BLaER1 treated with 17β-estradiol and CSF1 and Interleukin-3, amounts not matched to agents 10 nM and 100 nM (cell line): Measurements from ENCODE around the gene SRSF8.

Experiments
- H3K27ac ChIP-seq, 11 experiments: shearing (Covaris generic); formaldehyde crosslinking; 2 replicates each; pipeline ENCODE4 v1.8.1; 2022
- H3K27me3 ChIP-seq, 11 experiments: shearing (Covaris generic); formaldehyde crosslinking; 2 replicates each; pipeline ENCODE4 v1.8.1; 2022
- H3K36me3 ChIP-seq, 11 experiments: shearing (Covaris generic); formaldehyde crosslinking; 2 replicates each; pipeline ENCODE4 v1.8.1; 2022
- H3K4me1 ChIP-seq, 10 experiments: shearing (Covaris generic); formaldehyde crosslinking; 2 replicates each; pipeline ENCODE4 v1.8.1; 2022
- H3K4me2 ChIP-seq, 11 experiments: shearing (Covaris generic); formaldehyde crosslinking; 2 replicates each; pipeline ENCODE4 v1.8.1; 2022
- H3K4me3 ChIP-seq, 10 experiments: shearing (Covaris generic); formaldehyde crosslinking; 2 replicates each; pipeline ENCODE4 v1.8.1; 2022
- H3K9ac ChIP-seq, 11 experiments: shearing (Covaris generic); formaldehyde crosslinking; 2 replicates each; pipeline ENCODE4 v1.8.1; 2022
- H3K9me3 ChIP-seq, 11 experiments: shearing (Covaris generic); formaldehyde crosslinking; replicated peaks in 1 of 11; 2 replicates each; pipeline ENCODE4 v1.8.1; 2022
- H4K20me1 ChIP-seq, 11 experiments: shearing (Covaris generic); formaldehyde crosslinking; 2 replicates each; pipeline ENCODE4 v1.8.1; 2022
- Cebpa-rat ChIP-seq, 11 experiments: shearing (Covaris generic); IDR thresholded peaks; 2 replicates each; pipeline ENCODE4 v1.8.1; 2022

SRSF8 gene

DNA sequence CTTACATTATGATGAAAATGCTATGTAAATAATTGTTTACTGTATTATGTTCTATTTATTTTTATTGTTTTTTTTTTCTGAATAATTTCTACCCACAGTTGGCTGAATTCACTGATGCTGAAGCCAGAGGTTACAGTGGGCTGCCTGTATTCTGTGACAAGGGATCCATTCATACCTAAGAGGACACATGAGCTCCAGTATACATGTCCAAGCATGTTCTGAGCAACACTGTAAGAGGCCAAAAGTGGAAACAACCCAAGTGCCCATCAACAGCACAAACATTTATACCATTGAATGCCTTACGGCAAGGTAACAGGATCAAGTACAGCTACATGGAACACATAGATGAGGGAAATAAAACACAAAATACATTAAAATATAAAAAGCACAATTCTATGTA is 1.4 kb upstream of the SRSF8 start:
- Histone ChIP-seq H3K27me3 (no peaks in the 10 kb centered on the region), H3K4me2 (no peak overlapping the region), H3K27ac (no peak overlapping the region), H4K20me1 (peaks cover 0 to 8% (median 5%) of the 10 kb centered on the region in 11 experiments; a peak in 9 of 22 replicates), H3K4me1 (peaks cover 12 to 21% (median 16%) of the 10 kb centered on the region in 10 experiments), H3K9me3 (no peaks in the 10 kb centered on the region), H3K9ac (no peak overlapping the region), H3K4me3 (no peak overlapping the region), H3K36me3 (0 out of 22 replicates have a peak, but pooled peaks cover 0 to under 1% (median 0%) of the 10 kb centered on the region in 11 experiments)
- TF ChIP-seq Cebpa-rat (IDR thresholded peaks at IDR 0.05), result no peak

DNA sequence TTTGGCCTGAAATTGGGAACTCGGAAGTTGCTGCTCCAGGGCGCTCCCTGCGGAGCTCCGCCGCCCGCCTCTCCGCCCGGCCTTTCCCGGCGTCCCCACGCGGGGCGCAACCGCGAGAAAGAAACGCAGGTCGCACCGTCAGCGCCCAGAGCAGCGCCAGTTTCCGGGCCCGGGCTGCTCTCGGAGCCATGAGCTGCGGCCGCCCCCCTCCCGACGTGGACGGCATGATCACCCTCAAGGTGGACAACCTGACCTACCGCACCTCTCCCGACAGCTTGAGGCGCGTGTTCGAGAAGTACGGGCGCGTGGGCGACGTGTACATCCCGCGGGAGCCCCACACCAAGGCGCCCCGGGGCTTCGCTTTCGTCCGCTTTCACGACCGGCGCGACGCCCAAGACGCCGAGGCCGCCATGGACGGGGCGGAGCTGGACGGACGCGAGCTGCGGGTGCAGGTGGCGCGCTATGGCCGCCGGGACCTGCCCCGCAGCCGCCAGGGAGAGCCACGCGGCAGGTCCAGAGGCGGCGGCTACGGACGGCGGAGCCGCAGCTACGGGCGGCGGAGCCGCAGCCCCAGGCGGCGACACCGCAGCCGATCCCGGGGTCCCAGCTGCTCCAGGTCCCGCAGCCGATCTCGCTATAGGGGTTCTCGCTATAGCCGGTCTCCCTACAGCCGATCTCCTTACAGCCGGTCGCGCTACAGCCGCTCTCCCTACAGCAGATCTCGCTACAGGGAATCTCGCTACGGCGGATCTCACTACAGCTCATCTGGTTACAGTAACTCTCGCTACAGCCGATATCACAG is 521 bp downstream of the SRSF8 start:
- H3K9ac ChIP-seq, result peak overlapping the region; percentile 90 to 96 (median 93)
- peak overlapping the region; percentile 80 to 97 (median 91) for H3K4me3 ChIP-seq
- H3K9me3 ChIP-seq, result no peaks in the 10 kb centered on the region
- H3K4me2 ChIP-seq, result peak overlapping the region; percentile 69 to 92 (median 81)
- peaks cover 12 to 36% (median 21%) of the 10 kb centered on the region in 10 experiments for H3K4me1 ChIP-seq
- no peaks in the 10 kb centered on the region for H3K27me3 ChIP-seq
- H4K20me1 ChIP-seq, result peaks cover 0 to 8% (median 5%) of the 10 kb centered on the region in 11 experiments; a peak in 9 of 22 replicates
- 0 out of 22 replicates have a peak, but pooled peaks cover 0 to 6% (median 0%) of the 10 kb centered on the region in 11 experiments for H3K36me3 ChIP-seq
- H3K27ac ChIP-seq, result peak overlapping the region; percentile 79 to 96 (median 91)
- TF ChIP-seq Cebpa-rat (IDR thresholded peaks at IDR 0.05), result no peak

DNA sequence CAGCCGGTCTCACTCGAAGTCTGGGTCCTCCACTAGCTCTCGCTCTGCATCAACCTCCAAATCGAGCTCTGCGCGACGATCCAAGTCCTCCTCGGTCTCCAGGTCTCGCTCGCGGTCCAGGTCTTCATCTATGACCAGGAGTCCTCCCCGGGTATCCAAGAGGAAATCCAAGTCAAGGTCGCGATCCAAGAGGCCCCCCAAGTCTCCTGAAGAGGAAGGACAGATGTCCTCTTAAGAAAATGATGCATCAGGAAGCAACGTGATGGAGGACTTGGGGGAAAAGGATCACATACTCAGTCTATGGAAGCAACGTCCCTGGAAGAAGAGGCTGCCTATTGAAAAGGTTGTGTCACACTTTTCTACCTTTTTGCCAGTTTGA is 1.1 kb downstream of the SRSF8 start:
- Histone ChIP-seq H3K36me3 (0 out of 22 replicates have a peak, but pooled peaks cover 0 to 6% (median 0%) of the 10 kb centered on the region in 11 experiments), H3K27me3 (no peaks in the 10 kb centered on the region), H3K4me1 (peaks cover 12 to 36% (median 21%) of the 10 kb centered on the region in 10 experiments), H3K4me3 (peak overlapping the region; percentile 80 to 97 (median 91)), H3K27ac (peak overlapping the region; percentile 79 to 96 (median 91)), H3K9me3 (no peaks in the 10 kb centered on the region), H3K4me2 (peak overlapping the region; percentile 69 to 92 (median 81)), H4K20me1 (peaks cover 0 to 8% (median 5%) of the 10 kb centered on the region in 11 experiments; a peak in 9 of 22 replicates), H3K9ac (peak overlapping the region; percentile 90 to 96 (median 93))
- no peak for TF ChIP-seq Cebpa-rat (IDR thresholded peaks at IDR 0.05)

DNA sequence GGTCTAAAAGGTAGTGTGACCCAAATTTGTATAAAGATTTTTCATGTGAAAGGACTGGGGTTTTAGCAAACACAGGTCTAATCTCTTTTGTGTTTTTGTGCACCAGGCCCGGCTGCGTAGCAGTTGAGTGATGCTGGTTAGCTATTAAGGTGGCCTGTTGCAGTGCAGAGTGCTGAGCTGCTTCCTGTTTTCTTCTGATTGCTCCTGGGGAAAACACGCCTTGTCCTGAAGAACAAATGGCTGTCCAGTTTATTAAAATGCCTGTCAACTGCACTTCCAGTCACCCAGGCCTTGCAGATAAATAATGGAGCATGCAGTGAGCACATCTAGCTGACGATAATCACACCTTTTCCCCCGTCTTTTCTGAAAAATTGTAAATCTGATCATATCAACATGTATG is 1.8 kb downstream of the SRSF8 start:
- Histone ChIP-seq H3K27me3 (no peaks in the 10 kb centered on the region), H4K20me1 (peaks cover 0 to 8% (median 5%) of the 10 kb centered on the region in 11 experiments; a peak in 9 of 22 replicates), H3K36me3 (0 out of 22 replicates have a peak, but pooled peaks cover 0 to 6% (median 0%) of the 10 kb centered on the region in 11 experiments), H3K9me3 (no peaks in the 10 kb centered on the region), H3K27ac (peak overlapping the region; percentile 79 to 96 (median 91); a peak in 21 of 22 replicates), H3K4me1 (peaks cover 12 to 38% (median 21%) of the 10 kb centered on the region in 10 experiments), H3K9ac (peak overlapping the region; percentile 90 to 96 (median 93); a peak in 21 of 22 replicates), H3K4me2 (peak overlapping the region; percentile 69 to 92 (median 81)), H3K4me3 (peak overlapping the region; percentile 80 to 97 (median 91))
- no peak for TF ChIP-seq Cebpa-rat (IDR thresholded peaks at IDR 0.05)

DNA sequence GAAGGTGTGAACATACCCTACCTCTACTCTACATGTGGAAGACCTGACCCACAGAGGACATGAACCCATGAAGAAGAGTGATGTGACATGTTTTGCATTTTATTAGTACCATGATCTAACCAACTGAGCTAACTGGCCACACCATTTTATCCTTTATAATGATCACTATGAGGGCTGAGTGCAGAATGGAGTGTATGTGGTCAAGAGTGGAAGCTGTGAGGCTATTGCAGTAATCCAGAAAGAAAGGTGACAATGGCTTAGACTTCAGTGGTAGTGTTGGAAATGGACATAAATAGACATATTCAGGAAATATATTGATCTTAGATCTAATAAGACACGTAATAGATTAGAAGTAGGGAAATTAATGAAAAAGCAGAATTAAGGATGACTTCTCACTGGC is 3.8 kb downstream of the SRSF8 start:
- Histone ChIP-seq H4K20me1 (peaks cover 0 to 8% (median 5%) of the 10 kb centered on the region in 11 experiments; a peak in 9 of 22 replicates), H3K27ac (no peak overlapping the region), H3K4me2 (peak overlapping the region in 8 of 11 experiments; percentile 2 to 85 (median 81); a peak in 11 of 22 replicates), H3K4me1 (peaks cover 12 to 57% (median 37%) of the 10 kb centered on the region in 10 experiments), H3K36me3 (0 out of 22 replicates have a peak, but pooled peaks cover 0 to 6% (median 0%) of the 10 kb centered on the region in 11 experiments), H3K9me3 (no peaks in the 10 kb centered on the region), H3K27me3 (no peaks in the 10 kb centered on the region), H3K9ac (no peak overlapping the region), H3K4me3 (0 out of 20 replicates have a peak overlapping the region, but pooled peaks of 1 of the 10 experiments have one; percentile 93)
- TF ChIP-seq Cebpa-rat (IDR thresholded peaks at IDR 0.05), result no peak

DNA sequence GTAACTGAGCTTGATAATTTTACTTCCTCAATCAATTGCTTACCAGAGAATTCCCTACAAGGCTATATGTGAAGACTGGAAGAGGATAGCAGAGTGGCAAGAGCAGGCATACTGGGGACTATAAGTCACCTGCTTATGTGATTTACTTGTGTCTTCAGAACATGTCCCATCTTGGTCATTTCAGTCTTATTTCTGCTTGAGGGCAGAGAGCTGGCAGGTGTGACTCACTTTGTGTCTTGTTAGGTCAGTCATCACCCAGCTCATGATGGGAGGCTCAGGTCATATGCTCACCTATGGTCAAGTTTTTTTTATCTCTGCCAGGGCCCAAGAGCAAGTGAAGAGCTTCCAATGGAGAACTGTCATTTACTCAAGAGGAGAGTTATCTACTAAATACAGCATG is 6.2 kb downstream of the SRSF8 start:
- H3K9ac ChIP-seq, result no peak overlapping the region
- no peak for TF ChIP-seq Cebpa-rat (IDR thresholded peaks at IDR 0.05)
- peaks cover 0 to 8% (median 5%) of the 10 kb centered on the region in 11 experiments; a peak in 9 of 22 replicates for H4K20me1 ChIP-seq
- no peaks in the 10 kb centered on the region for H3K27me3 ChIP-seq
- H3K27ac ChIP-seq, result no peak overlapping the region
- peaks cover 18 to 77% (median 57%) of the 10 kb centered on the region in 10 experiments for H3K4me1 ChIP-seq
- no peak overlapping the region for H3K4me3 ChIP-seq
- H3K36me3 ChIP-seq, result 0 out of 22 replicates have a peak, but pooled peaks cover 0 to 6% (median 0%) of the 10 kb centered on the region in 11 experiments
- no peaks in the 10 kb centered on the region for H3K9me3 ChIP-seq
- H3K4me2 ChIP-seq, result no peak overlapping the region

DNA sequence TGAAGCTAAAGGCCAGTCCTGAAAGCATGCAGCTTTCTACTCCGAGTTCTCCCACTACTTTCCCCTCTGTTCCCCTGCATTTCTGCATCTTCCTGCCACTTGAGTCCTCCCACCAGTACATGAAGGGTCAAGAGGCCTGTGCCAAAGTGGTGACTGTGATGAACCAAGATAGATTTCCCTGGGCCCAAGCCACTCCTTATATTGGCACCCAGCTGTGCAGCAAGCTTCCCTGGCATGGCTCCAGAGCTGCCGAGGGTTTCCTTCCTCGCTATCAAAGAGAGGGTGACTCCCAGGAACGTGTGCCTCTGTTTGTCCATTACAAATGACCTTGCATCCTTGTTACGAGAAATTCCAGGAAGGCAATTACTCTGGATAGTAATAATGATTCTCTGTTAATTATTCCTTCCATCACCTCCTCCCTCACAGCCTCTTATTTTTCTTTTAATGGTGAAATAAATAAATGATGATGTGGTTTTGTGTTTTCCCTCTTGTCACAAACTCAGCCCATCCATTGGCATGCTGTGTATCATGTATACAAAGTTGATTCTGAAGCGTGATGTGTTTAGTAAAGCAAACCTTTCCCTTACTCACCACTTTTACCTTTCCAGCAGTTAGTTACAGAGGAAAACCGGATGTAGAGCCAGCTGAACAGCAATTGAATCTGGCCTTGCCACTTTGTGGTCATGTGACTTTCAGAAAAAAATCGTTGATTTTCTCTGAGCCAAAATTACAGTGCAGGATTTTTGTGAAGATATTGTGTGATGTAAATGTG is 8.3 kb downstream of the SRSF8 start:
- Histone ChIP-seq H3K4me2 (peak overlapping the region in 9 of 11 experiments; percentile 40 to 89 (median 54); a peak in 17 of 22 replicates), H3K27ac (peak overlapping the region in 3 of 11 experiments; percentile 27 to 66 (median 30); a peak in 5 of 22 replicates), H3K9ac (no peak overlapping the region), H3K4me3 (no peak overlapping the region), H3K36me3 (0 out of 22 replicates have a peak, but pooled peaks cover 0 to 6% (median 0%) of the 10 kb centered on the region in 11 experiments), H3K4me1 (peaks cover 7 to 87% (median 61%) of the 10 kb centered on the region in 10 experiments; a peak in 19 of 20 replicates), H3K9me3 (no peaks in the 10 kb centered on the region), H4K20me1 (no peaks in the 10 kb centered on the region; a peak in 3 of 22 replicates), H3K27me3 (no peaks in the 10 kb centered on the region)
- TF ChIP-seq Cebpa-rat (IDR thresholded peaks at IDR 0.05), result no peak

DNA sequence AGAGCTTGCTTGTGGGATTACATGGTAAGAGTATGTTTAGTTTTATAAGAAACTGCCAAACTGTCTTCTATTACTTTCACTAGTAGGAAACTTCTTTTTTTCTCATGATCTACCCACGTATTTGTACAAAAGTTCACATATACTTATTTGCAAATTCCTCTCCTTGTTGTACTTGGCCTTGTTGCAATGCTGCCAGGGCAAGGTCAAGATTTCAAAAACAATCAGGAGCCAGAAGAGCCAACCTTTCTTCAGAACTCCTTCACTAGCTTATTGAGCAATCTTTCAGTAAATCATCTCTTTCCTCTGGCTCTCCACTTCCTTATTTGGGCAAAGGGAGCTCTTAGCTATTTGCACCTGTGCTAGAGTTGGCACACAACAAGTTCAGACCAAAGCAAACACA is 9.7 kb downstream of the SRSF8 start:
- peak overlapping the region in 6 of 11 experiments; percentile 29 to 66 (median 38); a peak in 8 of 22 replicates for H3K27ac ChIP-seq
- H3K9ac ChIP-seq, result no peak overlapping the region; a peak in 1 of 22 replicates
- H3K4me2 ChIP-seq, result peak overlapping the region; percentile 18 to 89 (median 54); a peak in 21 of 22 replicates
- no peaks in the 10 kb centered on the region for H3K9me3 ChIP-seq
- TF ChIP-seq Cebpa-rat (IDR thresholded peaks at IDR 0.05), result peak in 9 of 11 experiments; percentile 64 to 93 (median 85); a peak in 17 of 22 replicates
- no peaks in the 10 kb centered on the region for H3K36me3 ChIP-seq
- no peaks in the 10 kb centered on the region for H3K27me3 ChIP-seq
- H4K20me1 ChIP-seq, result no peaks in the 10 kb centered on the region
- no peak overlapping the region for H3K4me3 ChIP-seq
- H3K4me1 ChIP-seq, result peaks cover 11 to 87% (median 66%) of the 10 kb centered on the region in 10 experiments
